Measurements from ENCODE around the gene C1orf210. TPM values are rescaled to one million over a fixed set of nuclear protein-coding genes. Genes with fewer than 3 reads are reported as not detected.

Gene C1orf210
- total and polyA plus RNA-seq, 2 of the 4 experiments (the other 2 are of a cell fraction): not detected

DNA sequence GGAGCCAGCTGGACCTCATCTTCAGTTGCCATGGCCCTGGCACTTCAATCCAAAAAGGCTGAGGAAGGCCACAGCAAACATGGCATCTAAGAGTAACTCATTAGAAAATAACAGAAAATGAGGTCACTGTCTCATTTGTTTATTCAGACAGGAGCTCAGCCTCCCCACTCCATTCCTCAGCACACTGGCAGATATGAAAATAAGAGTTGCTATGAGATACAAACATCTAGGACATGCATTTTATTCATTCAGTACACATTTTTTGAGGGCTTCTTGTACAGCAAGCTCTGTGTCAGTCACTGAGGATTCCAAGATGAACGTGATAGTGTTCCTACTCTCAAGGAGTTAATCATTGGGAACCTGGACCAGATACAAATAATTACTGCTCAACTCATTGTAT is 48.3 kb downstream of the C1orf210 start:
- CTCF ChIA-PET: interaction anchor here (1.6 kb wide), 1 partner anchor 10 kb away, joined by 5 read pairs; no protein-coding TSS in a partner anchor
- H3K27me3 ChIP-seq (ENCODE audit: control insufficient read depth, insufficient read depth, low read length): no peaks in the 10 kb centered on the region
- in situ Hi-C loops (cut with MboI; ENCODE audit: low sequenced_read_pairs): loop anchor here (10.0 kb wide), 1 partner anchor 118 kb away; the partner anchor contains the start of gene CDC20

More for the DNA sequence above, 48.3 kb downstream of the C1orf210 start:
- Histone ChIP-seq H2AFZ (replicated peaks; ENCODE audit: low read length, poor library complexity) (no peak overlapping the region), H3K4me3 (ENCODE audit: insufficient read depth, low read depth, low read length) (no peak overlapping the region), H2AK9ac (replicated peaks; ENCODE audit: low read depth, low read length, poor library complexity) (peak overlapping the region; percentile 48), H3K9ac (ENCODE audit: low read depth, low read length) (no peak overlapping the region), H2BK120ac (ENCODE audit: low read depth, low read length) (peak overlapping the region; percentile 5; the same call in 1 of the 2 replicates), H3K9me1 (ENCODE audit: insufficient read depth, low read length) (peaks cover 7% of the 10 kb centered on the region), H3K4ac (ENCODE audit: low read depth, low read length) (peak overlapping the region; percentile 36), H2BK5ac (ENCODE audit: low read depth, low read length, poor library complexity, severe bottlenecking) (peak overlapping the region; percentile 32), H2AK5ac (ENCODE audit: low read depth, low read length) (peak overlapping the region; percentile 71), H3K56ac (ENCODE audit: extremely low read depth, insufficient read depth, low read length) (no peak overlapping the region), H3K9me3 (ENCODE audit: control insufficient read depth, insufficient read depth, low read length) (no peaks in the 10 kb centered on the region), H2BK15ac (ENCODE audit: low read depth, low read length) (peak overlapping the region; percentile 41; the same call in 1 of the 3 replicates), H2BK20ac (ENCODE audit: low read depth, low read length) (0 out of 2 replicates have a peak overlapping the region, but pooled peaks have one; percentile 33), H3K4me1 (ENCODE audit: control insufficient read depth, insufficient read depth, low read length) (peaks cover 12% of the 10 kb centered on the region), H4K5ac (ENCODE audit: low read depth, low read length) (no peak overlapping the region), H3K18ac (ENCODE audit: low read depth, low read length) (peak overlapping the region; percentile 27; the same call in 1 of the 2 replicates), H3K27ac (ENCODE audit: insufficient read depth, low read length) (no peak overlapping the region), H3K36me3 (ENCODE audit: control insufficient read depth, insufficient read depth, low read length) (no peaks in the 10 kb centered on the region), H4K8ac (ENCODE audit: low read depth in 2 of 2, low read length in 2 of 2) (no peak overlapping the region), H4K20me1 (ENCODE audit: insufficient read depth, low read length) (no peaks in the 10 kb centered on the region), H3K23ac (ENCODE audit: low read depth, low read length) (no peak overlapping the region), H4K91ac (ENCODE audit: insufficient read depth, low read depth, low read length) (peak overlapping the region; percentile 41; the same call in 1 of the 2 replicates), H3K14ac (replicated peaks; ENCODE audit: low read depth, low read length) (no peak overlapping the region; the same call in 1 of the 2 replicates), H3K4me2 (ENCODE audit: low read depth, low read length) (no peak overlapping the region), H3K79me1 (ENCODE audit: low read depth in 1 of 2, low read length in 2 of 2) (0 out of 4 replicates have a peak, but pooled peaks cover 0 to 5% of the 10 kb centered on the region in 2 experiments)
- POLR2A ChIA-PET (ENCODE audit: unreplicated experiment): interaction anchor here (1.3 kb wide), 1 partner anchor 122 kb away, joined by 3 read pairs; the partner anchor contains the start of gene CDC20
- no CpG with 5 or more reads among the region's 1 CpG for WGBS, 2 experiments (ENCODE audit: extremely low coverage in 2 of 2, insufficient read length in 1 of 2)
- DNase-seq (peak; percentile 57), ATAC-seq (ENCODE audit: low read depth) (peak; percentile 48)
- dilution Hi-C loops (cut with HindIII; ENCODE audit: low sequenced_read_pairs, unreplicated experiment): no loop called here
- TF ChIP-seq FOS (IDR thresholded peaks at IDR 0.05; ENCODE audit: low read depth, low read length) (no peak), POLR2A (IDR thresholded peaks at IDR 0.05; ENCODE audit: low read depth, low read length) (no peak), MXI1 (IDR thresholded peaks at IDR 0.05; ENCODE audit: borderline replicate concordance, low read depth, low read length) (no peak), RFX5 (IDR thresholded peaks at IDR 0.05; ENCODE audit: low read depth, low read length) (no peak), MAZ (IDR thresholded peaks at IDR 0.05; ENCODE audit: borderline replicate concordance, low read depth, low read length) (no peak), RCOR1 (IDR thresholded peaks at IDR 0.05; ENCODE audit: insufficient replicate concordance, low read length) (no peak), RAD21 (IDR thresholded peaks at IDR 0.05; ENCODE audit: low read length) (no peak), NFE2L2 (IDR thresholded peaks at IDR 0.05; ENCODE audit: low read depth, low read length) (no peak), CEBPB (IDR thresholded peaks at IDR 0.05; ENCODE audit: low read depth, low read length) (no peak), SMC3 (IDR thresholded peaks at IDR 0.05; ENCODE audit: low read depth, low read length) (no peak), MAFK (IDR thresholded peaks at IDR 0.05; ENCODE audit: low read depth, low read length) (no peak), BHLHE40 (IDR thresholded peaks at IDR 0.05; ENCODE audit: low read depth, low read length) (no peak), CHD1 (IDR thresholded peaks at IDR 0.05; ENCODE audit: low read depth, low read length) (no peak)
- TF ChIP-seq, protein P1, sequence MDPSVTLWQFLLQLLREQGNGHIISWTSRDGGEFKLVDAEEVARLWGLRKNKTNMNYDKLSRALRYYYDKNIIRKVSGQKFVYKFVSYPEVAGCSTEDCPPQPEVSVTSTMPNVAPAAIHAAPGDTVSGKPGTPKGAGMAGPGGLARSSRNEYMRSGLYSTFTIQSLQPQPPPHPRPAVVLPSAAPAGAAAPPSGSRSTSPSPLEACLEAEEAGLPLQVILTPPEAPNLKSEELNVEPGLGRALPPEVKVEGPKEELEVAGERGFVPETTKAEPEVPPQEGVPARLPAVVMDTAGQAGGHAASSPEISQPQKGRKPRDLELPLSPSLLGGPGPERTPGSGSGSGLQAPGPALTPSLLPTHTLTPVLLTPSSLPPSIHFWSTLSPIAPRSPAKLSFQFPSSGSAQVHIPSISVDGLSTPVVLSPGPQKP (IDR thresholded peaks at IDR 0.05; ENCODE audit: borderline replicate concordance, low read depth, low read length): no peak
- TF ChIP-seq, protein P2, sequence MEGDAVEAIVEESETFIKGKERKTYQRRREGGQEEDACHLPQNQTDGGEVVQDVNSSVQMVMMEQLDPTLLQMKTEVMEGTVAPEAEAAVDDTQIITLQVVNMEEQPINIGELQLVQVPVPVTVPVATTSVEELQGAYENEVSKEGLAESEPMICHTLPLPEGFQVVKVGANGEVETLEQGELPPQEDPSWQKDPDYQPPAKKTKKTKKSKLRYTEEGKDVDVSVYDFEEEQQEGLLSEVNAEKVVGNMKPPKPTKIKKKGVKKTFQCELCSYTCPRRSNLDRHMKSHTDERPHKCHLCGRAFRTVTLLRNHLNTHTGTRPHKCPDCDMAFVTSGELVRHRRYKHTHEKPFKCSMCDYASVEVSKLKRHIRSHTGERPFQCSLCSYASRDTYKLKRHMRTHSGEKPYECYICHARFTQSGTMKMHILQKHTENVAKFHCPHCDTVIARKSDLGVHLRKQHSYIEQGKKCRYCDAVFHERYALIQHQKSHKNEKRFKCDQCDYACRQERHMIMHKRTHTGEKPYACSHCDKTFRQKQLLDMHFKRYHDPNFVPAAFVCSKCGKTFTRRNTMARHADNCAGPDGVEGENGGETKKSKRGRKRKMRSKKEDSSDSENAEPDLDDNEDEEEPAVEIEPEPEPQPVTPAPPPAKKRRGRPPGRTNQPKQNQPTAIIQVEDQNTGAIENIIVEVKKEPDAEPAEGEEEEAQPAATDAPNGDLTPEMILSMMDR (conservative IDR thresholded peaks at IDR 0.05; ENCODE audit: low read depth, low read length): no peak
- TF ChIP-seq, protein P3, sequence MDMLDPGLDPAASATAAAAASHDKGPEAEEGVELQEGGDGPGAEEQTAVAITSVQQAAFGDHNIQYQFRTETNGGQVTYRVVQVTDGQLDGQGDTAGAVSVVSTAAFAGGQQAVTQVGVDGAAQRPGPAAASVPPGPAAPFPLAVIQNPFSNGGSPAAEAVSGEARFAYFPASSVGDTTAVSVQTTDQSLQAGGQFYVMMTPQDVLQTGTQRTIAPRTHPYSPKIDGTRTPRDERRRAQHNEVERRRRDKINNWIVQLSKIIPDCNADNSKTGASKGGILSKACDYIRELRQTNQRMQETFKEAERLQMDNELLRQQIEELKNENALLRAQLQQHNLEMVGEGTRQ (IDR thresholded peaks at IDR 0.05; ENCODE audit: low read depth, low read length): no peak
- intact Hi-C loops (cut with micrococcal nuclease): no loop called here
- BruUV-seq (replicated peaks): no TSS peak
